ENCODE measurements around the gene PFDN2. TPM values are rescaled to one million over a fixed set of nuclear protein-coding genes. Genes with fewer than 3 reads are reported as not detected.
A peak's percentile ranks its signal among the peaks of the same experiment; 100 is the strongest.

PFDN2 gene
- total and polyA plus RNA-seq, 2 donors (not counting 3 experiments of a cell fraction or from before 2014, with no cell fraction given) = 104 to 157 TPM

- H3K4me2 ChIP-seq (ENCODE audit: insufficient read depth, low read length) = peak overlapping the region; percentile 32
- BruUV-seq (replicated peaks) = no TSS peak
- no peak overlapping the region for H2AFZ ChIP-seq (ENCODE audit: low read depth, low read length)
- H4K20me1 ChIP-seq (replicated peaks; ENCODE audit: control insufficient read depth, extremely low read depth, insufficient read depth, low read length) = no peaks in the 10 kb centered on the region
- no peaks in the 10 kb centered on the region for H3K27me3 ChIP-seq (ENCODE audit: control insufficient read depth in 2 of 2, insufficient read depth in 2 of 2, low read length in 2 of 2)
- intact Hi-C loops (cut with micrococcal nuclease) = loop anchor here (2.0 kb wide), 1 partner anchor 40 kb away; the partner anchor contains the start of genes NIT1 and PFDN2
- H3K79me2 ChIP-seq (ENCODE audit: control insufficient read depth, insufficient read depth, low read length) = peaks cover 7% of the 10 kb centered on the region
- H3K27ac ChIP-seq (ENCODE audit: insufficient read depth, low read depth, low read length) = no peak overlapping the region
- no peak overlapping the region for H3K4me3 ChIP-seq (replicated peaks in 1 of 3; ENCODE audit: insufficient read depth in 1 of 3, low read depth in 1 of 3, low read length in 3 of 3)
- H3K36me3 ChIP-seq (ENCODE audit: control insufficient read depth in 2 of 2, extremely low read depth in 1 of 2, insufficient read depth in 2 of 2, low read length in 2 of 2) = peaks cover 2 to 10% of the 10 kb centered on the region in 2 experiments
- TF ChIP-seq EZH2 (IDR thresholded peaks at IDR 0.05; ENCODE audit: borderline replicate concordance, low read depth, low read length, severe bottlenecking) = no peak
- no peak for TF ChIP-seq POLR2A (IDR thresholded peaks at IDR 0.05; ENCODE audit: low read depth, low read length)
- no peak for TF ChIP-seq GATA2 (IDR thresholded peaks at IDR 0.05; ENCODE audit: insufficient read depth, insufficient read length, low read depth, low read length)
- no peak for TF ChIP-seq MYC (IDR thresholded peaks at IDR 0.05; ENCODE audit: low read depth, low read length)
- no peak for TF ChIP-seq POLR2AphosphoS5 (IDR thresholded peaks at IDR 0.05; ENCODE audit: insufficient read depth, low read depth, low read length)
- H3K4me1 ChIP-seq (ENCODE audit: control insufficient read depth, extremely low read depth, insufficient read depth, low read length) = peaks cover 7% of the 10 kb centered on the region
- H3K9ac ChIP-seq (replicated peaks; ENCODE audit: extremely low read depth, insufficient read depth, low read length) = no peak overlapping the region
- H3K9me3 ChIP-seq (replicated peaks; ENCODE audit: control insufficient read depth, insufficient read depth, low read length) = no peaks in the 10 kb centered on the region
- dilution Hi-C loops (cut with MboI; ENCODE audit: extremely low pct_ligation_motif_present, low sequenced_read_pairs) = no loop called here
- POLR2A ChIA-PET = interaction anchor here (0.7 kb wide), 1 partner anchor 137 kb away, joined by 4 read pairs; the partner anchor contains the start of gene F11R
- CTCF ChIA-PET = interaction anchor here (0.7 to 2.1 kb wide), 2 partner anchors 161 to 224 kb away, joined by 3 to 9 read pairs; no protein-coding TSS in a partner anchor
- DNase-seq (ENCODE audit: low read depth, low spot score) (no peak), FAIRE-seq (no peak)
- no peaks in the 10 kb centered on the region for H3K9me1 ChIP-seq (replicated peaks; ENCODE audit: control insufficient read depth, extremely low read depth, insufficient read depth, low read length)
These were observed 40.6 kb upstream of the PFDN2 start for GRCh38 chr1:161158316-161159010.

GRCh38 chr1:161157867-161158266, 40.0 kb upstream of the PFDN2 start:
- Histone ChIP-seq H3K4me2 (ENCODE audit: insufficient read depth, low read length) (no peak overlapping the region), H3K27ac (ENCODE audit: insufficient read depth, low read depth, low read length) (no peak overlapping the region), H2AFZ (ENCODE audit: low read depth, low read length) (no peak overlapping the region), H4K20me1 (replicated peaks; ENCODE audit: control insufficient read depth, extremely low read depth, insufficient read depth, low read length) (no peaks in the 10 kb centered on the region), H3K4me1 (ENCODE audit: control insufficient read depth, extremely low read depth, insufficient read depth, low read length) (peaks cover 7% of the 10 kb centered on the region), H3K4me3 (replicated peaks in 1 of 3; ENCODE audit: insufficient read depth in 1 of 3, low read depth in 1 of 3, low read length in 3 of 3) (no peak overlapping the region), H3K27me3 (ENCODE audit: control insufficient read depth in 2 of 2, insufficient read depth in 2 of 2, low read length in 2 of 2) (no peaks in the 10 kb centered on the region), H3K9me3 (replicated peaks; ENCODE audit: control insufficient read depth, insufficient read depth, low read length) (no peaks in the 10 kb centered on the region), H3K9ac (replicated peaks; ENCODE audit: extremely low read depth, insufficient read depth, low read length) (no peak overlapping the region), H3K79me2 (ENCODE audit: control insufficient read depth, insufficient read depth, low read length) (peaks cover 7% of the 10 kb centered on the region), H3K36me3 (ENCODE audit: control insufficient read depth in 2 of 2, extremely low read depth in 1 of 2, insufficient read depth in 2 of 2, low read length in 2 of 2) (peaks cover 2 to 8% of the 10 kb centered on the region in 2 experiments), H3K9me1 (replicated peaks; ENCODE audit: control insufficient read depth, extremely low read depth, insufficient read depth, low read length) (no peaks in the 10 kb centered on the region)
- ChIA-PET CTCF (interaction anchor here (1.1 to 2.1 kb wide), 2 partner anchors 60 to 160 kb away, joined by 3 to 9 read pairs; partner anchors contain the start of gene KLHDC9), POLR2A (no interaction called here)
- no peak for FAIRE-seq
- TF ChIP-seq MYC (IDR thresholded peaks at IDR 0.05; ENCODE audit: low read depth, low read length) (no peak), EZH2 (IDR thresholded peaks at IDR 0.05; ENCODE audit: borderline replicate concordance, low read depth, low read length, severe bottlenecking) (no peak), POLR2AphosphoS5 (IDR thresholded peaks at IDR 0.05; ENCODE audit: insufficient read depth, low read depth, low read length) (no peak), MAX (IDR thresholded peaks at IDR 0.05; ENCODE audit: insufficient read depth, insufficient read length) (no peak), CTCF (IDR thresholded peaks at IDR 0.05; ENCODE audit: extremely low read depth in 1 of 2, insufficient read depth in 1 of 2, low read depth in 1 of 2, low read length in 2 of 2) (no peak)
- dilution Hi-C loops (cut with MboI; ENCODE audit: extremely low pct_ligation_motif_present, low sequenced_read_pairs) (no loop called here), intact Hi-C loops (cut with micrococcal nuclease) (loop anchor here (2.0 kb wide), 1 partner anchor 39 kb away; the partner anchor contains the start of genes NIT1 and PFDN2)
- no TSS peak for BruUV-seq (replicated peaks)
- DNase-seq (ENCODE audit: low read depth, low spot score) = no peak
